HepG2 (cell line): ENCODE measurements around the gene OPA3. TPM values are rescaled to one million over a fixed set of nuclear protein-coding genes. Genes with fewer than 3 reads are reported as not detected.

Experiments
- ATAC-seq: fragments of 200-7000 bp; cut with Tn5 transposase; 3 replicates; pipeline ENCODE4 v1.9.1; 2020; ENCODE audit warnings: mild to moderate bottlenecking, moderate library complexity
- BruUV-seq: library from RNA; stranded (reverse); fragments of 400-500 nt; replicated peaks from 2 replicates; lab custom pipeline; 2021; lab: Mats Ljungman, UMichigan
- CTCF ChIA-PET: fragments of 300-600 bp; formaldehyde crosslinking; extraction: SDS; loops from one replicate; lab custom pipeline; 2021; ENCODE audit warnings: low total read pairs, inconsistent platforms, low intra/inter-chr PET ratio; lab: Yijun Ruan, JAX
- POLR2A ChIA-PET: fragments of 350-600 bp; sonication (Branson Sonifier 250); formaldehyde crosslinking; loops from one replicate; lab custom pipeline; 2020; ENCODE audit warnings: antibody characterized with exemption, inconsistent platforms; lab: Yijun Ruan, JAX
- DNase-seq: peaks from one replicate; pipeline ENCODE4 v3.0.0-alpha.2; 2015; ENCODE audit warnings: low spot score
- FAIRE-seq: peaks from 3 replicates; lab custom pipeline; 2011; peaks lifted over from hg19 to GRCh38; lab: Jason Lieb, UNC
- H2AFZ ChIP-seq: one replicate; pipeline ENCODE4 v1.6.1; 2011; ENCODE audit warnings: low read length, inconsistent platforms
- H3K27ac ChIP-seq: fragments of 300-600 bp; 3 replicates; pipeline ENCODE4 v1.8.0; 2011; ENCODE audit warnings: mixed run types, mild to moderate bottlenecking, mixed read lengths, low read length, inconsistent platforms; ENCODE audit not compliant: insufficient read depth; ENCODE audit errors: extremely low read length
- H3K27me3 ChIP-seq, 2 experiments: fragments of 200-600 bp in 1 of 2; 2 replicates in 1 of 2; 3 replicates in 1 of 2; pipeline versions ENCODE4 v1.6.0 to v1.8.0; 2011; ENCODE audit warnings: low read length in 2 of 2, mild to moderate bottlenecking in 2 of 2, moderate library complexity in 2 of 2, inconsistent platforms in 1 of 2; ENCODE audit not compliant: insufficient read depth in 2 of 2, control insufficient read depth in 1 of 2
- H3K36me3 ChIP-seq, 2 experiments: fragments of 200-600 bp in 1 of 2; replicated peaks in 1 of 2; 2 replicates in 1 of 2; 3 replicates in 1 of 2; pipeline versions ENCODE4 v1.5.1 to v1.8.0; 2011; ENCODE audit warnings: low read length in 2 of 2, inconsistent platforms in 1 of 2; ENCODE audit not compliant: insufficient read depth in 2 of 2, control insufficient read depth in 1 of 2
- H3K4me1 ChIP-seq: 2 replicates; pipeline ENCODE4 v1.5.1; 2012; ENCODE audit warnings: low read length, inconsistent platforms; ENCODE audit not compliant: insufficient read depth
- H3K4me2 ChIP-seq: 2 replicates; pipeline ENCODE4 v1.6.0; 2011; ENCODE audit warnings: low read depth, low read length, inconsistent platforms
- H3K4me3 ChIP-seq, 3 experiments: fragments of 200-600 bp in 1 of 3; sonication (generic), shearing (Covaris generic) in 1 of 3; replicated peaks in 1 of 3; 2 replicates each; pipeline ENCODE4 v1.5.1; 2011 to 2016; ENCODE audit warnings: low read length in 3 of 3, inconsistent platforms in 2 of 3, low read depth in 2 of 3, mild to moderate bottlenecking in 2 of 3, control low read depth in 1 of 3, mixed read lengths in 1 of 3; ENCODE audit not compliant: insufficient read depth in 1 of 3
- H3K79me2 ChIP-seq: one replicate; pipeline ENCODE4 v1.6.1; 2011; ENCODE audit warnings: low read length, inconsistent platforms; ENCODE audit not compliant: insufficient read depth
- H3K9ac ChIP-seq: 2 replicates; pipeline ENCODE4 v1.6.0; 2011; ENCODE audit warnings: mild to moderate bottlenecking, low read depth, low read length, inconsistent platforms; ENCODE audit not compliant: insufficient read depth
- H3K9me3 ChIP-seq: 2 replicates; pipeline ENCODE4 v1.5.1; 2012; ENCODE audit warnings: mild to moderate bottlenecking, low read length
- H4K20me1 ChIP-seq: 2 replicates; pipeline ENCODE4 v1.6.0; 2011; ENCODE audit warnings: inconsistent platforms, mild to moderate bottlenecking, low read length, moderate library complexity; ENCODE audit not compliant: insufficient read depth
- CBFB ChIP-seq: sonication (generic); formaldehyde crosslinking; IDR thresholded peaks from 2 replicates; pipeline ENCODE4 v1.4.0; 2020; ENCODE audit warnings: missing genetic modification reagents
- HNRNPLL ChIP-seq: fragments of 200-400 bp; formaldehyde crosslinking; IDR thresholded peaks from 2 replicates; pipeline ENCODE4 v1.6.1; 2017; ENCODE audit warnings: mild to moderate bottlenecking, low read depth, low read length; ENCODE audit not compliant: poor library complexity, severe bottlenecking
- MTA1 ChIP-seq: sonication (generic); formaldehyde crosslinking; IDR thresholded peaks from 2 replicates; pipeline ENCODE4 v1.4.0; 2020; ENCODE audit warnings: missing genetic modification reagents, mild to moderate bottlenecking, borderline replicate concordance
- PHB2 ChIP-seq: fragments of 450-650 bp; IDR thresholded peaks from 2 replicates; pipeline ENCODE4 v1.6.1; 2018; ENCODE audit not compliant: partially characterized antibody
- SP5 ChIP-seq: IDR thresholded peaks from 2 replicates; pipeline ENCODE4 v1.6.1; 2016; ENCODE audit warnings: low read depth, borderline replicate concordance
- TEAD2 ChIP-seq: sonication (generic); formaldehyde crosslinking; IDR thresholded peaks from 2 replicates; pipeline ENCODE4 v1.9.0; 2021; ENCODE audit warnings: missing genetic modification reagents
- TOPORS ChIP-seq: sonication (generic); formaldehyde crosslinking; IDR thresholded peaks from 2 replicates; pipeline ENCODE4 v1.8.0; 2023; ENCODE audit warnings: mild to moderate bottlenecking, missing genetic modification reagents
- ZNF709 ChIP-seq: sonication (generic); formaldehyde crosslinking; IDR thresholded peaks from 2 replicates; pipeline ENCODE4 v1.5.0; 2020; ENCODE audit warnings: mild to moderate bottlenecking, missing genetic modification reagents
- ZNF775 ChIP-seq: sonication (generic); formaldehyde crosslinking; IDR thresholded peaks from 2 replicates; pipeline ENCODE4 v1.4.0; 2020; ENCODE audit warnings: missing genetic modification reagents, mild to moderate bottlenecking, moderate library complexity, borderline replicate concordance
- ZNF777 ChIP-seq: sonication (generic); formaldehyde crosslinking; IDR thresholded peaks from 2 replicates; pipeline ENCODE4 v1.4.0; 2020; ENCODE audit warnings: missing genetic modification reagents
- WGBS: methylation state at CpG from one replicate; pipeline ENCODE4 v1.1.6; 2017; ENCODE audit warnings: low lambda C conversion rate; 5-methylcytosine and 5-hydroxymethylcytosine counted together
- in situ Hi-C: cut with HindIII; loops from 2 replicates; pipeline ENCODE4 v1.10.0; 2017; ENCODE audit warnings: low pct_unique_long_range_greater_than_20kb; ENCODE audit not compliant: extremely low pct_ligation_motif_present
- intact Hi-C: fragments of 100-400 bp; cut with micrococcal nuclease; formaldehyde crosslinking; loops from one replicate; pipeline ENCODE4 v1.10.0; 2022; ENCODE audit not compliant: unreplicated experiment
- polyA plus RNA-seq, 8 experiments: library from polyadenylated mRNA; depleted of rRNA in 3 of 8; stranded (reverse) in 7 of 8; unstranded in 1 of 8; fragments of >200 nt; fragmentation: Illumina TruSeq in 4 of 8; extraction: Trizol in 4 of 8; gene quantifications; 2 replicates each; pipeline versions ENCODE4 v1.2.1 to v1.2.3, GENCODE V29; 2011 to 2016; ENCODE audit warnings: low read depth in 4 of 8, missing spikeins in 1 of 8, mixed read lengths in 1 of 8; ENCODE audit not compliant: insufficient read depth in 1 of 8
- total RNA-seq, 5 experiments: library from RNA; depleted of rRNA; stranded (reverse); fragments of >200 nt; fragmentation: Illumina TruSeq; extraction: Trizol; gene quantifications; 2 replicates each; pipeline ENCODE4 v1.2.3, GENCODE V29; 2016; ENCODE audit warnings: low read depth in 1 of 5
- TF ChIP-seq, protein P1 (sequence below): sonication (generic); formaldehyde crosslinking; IDR thresholded peaks from 2 replicates; pipeline ENCODE4 v1.4.0; 2020; ENCODE audit warnings: low read depth, mild to moderate bottlenecking, missing genetic modification reagents
- TF ChIP-seq, protein P2 (sequence below): IDR thresholded peaks from 2 replicates; pipeline ENCODE4 v1.6.1; 2016; ENCODE audit warnings: missing compliant biosample characterization, missing genetic modification reagents, borderline replicate concordance
- TF ChIP-seq, protein P3 (sequence below): IDR thresholded peaks from 2 replicates; pipeline ENCODE4 v1.6.1; 2012; ENCODE audit warnings: inconsistent platforms
- TF ChIP-seq, protein P4 (sequence below): sonication (generic); formaldehyde crosslinking; IDR thresholded peaks from 2 replicates; pipeline ENCODE4 v1.5.0; 2020; ENCODE audit warnings: mild to moderate bottlenecking, missing genetic modification reagents, moderate library complexity

OPA3 gene
- total and polyA plus RNA-seq, 2 of the 13 experiments (the other 11 are each of a cell fraction or from before 2014, with no cell fraction given), result 8.3 to 17.7 TPM

DNA sequence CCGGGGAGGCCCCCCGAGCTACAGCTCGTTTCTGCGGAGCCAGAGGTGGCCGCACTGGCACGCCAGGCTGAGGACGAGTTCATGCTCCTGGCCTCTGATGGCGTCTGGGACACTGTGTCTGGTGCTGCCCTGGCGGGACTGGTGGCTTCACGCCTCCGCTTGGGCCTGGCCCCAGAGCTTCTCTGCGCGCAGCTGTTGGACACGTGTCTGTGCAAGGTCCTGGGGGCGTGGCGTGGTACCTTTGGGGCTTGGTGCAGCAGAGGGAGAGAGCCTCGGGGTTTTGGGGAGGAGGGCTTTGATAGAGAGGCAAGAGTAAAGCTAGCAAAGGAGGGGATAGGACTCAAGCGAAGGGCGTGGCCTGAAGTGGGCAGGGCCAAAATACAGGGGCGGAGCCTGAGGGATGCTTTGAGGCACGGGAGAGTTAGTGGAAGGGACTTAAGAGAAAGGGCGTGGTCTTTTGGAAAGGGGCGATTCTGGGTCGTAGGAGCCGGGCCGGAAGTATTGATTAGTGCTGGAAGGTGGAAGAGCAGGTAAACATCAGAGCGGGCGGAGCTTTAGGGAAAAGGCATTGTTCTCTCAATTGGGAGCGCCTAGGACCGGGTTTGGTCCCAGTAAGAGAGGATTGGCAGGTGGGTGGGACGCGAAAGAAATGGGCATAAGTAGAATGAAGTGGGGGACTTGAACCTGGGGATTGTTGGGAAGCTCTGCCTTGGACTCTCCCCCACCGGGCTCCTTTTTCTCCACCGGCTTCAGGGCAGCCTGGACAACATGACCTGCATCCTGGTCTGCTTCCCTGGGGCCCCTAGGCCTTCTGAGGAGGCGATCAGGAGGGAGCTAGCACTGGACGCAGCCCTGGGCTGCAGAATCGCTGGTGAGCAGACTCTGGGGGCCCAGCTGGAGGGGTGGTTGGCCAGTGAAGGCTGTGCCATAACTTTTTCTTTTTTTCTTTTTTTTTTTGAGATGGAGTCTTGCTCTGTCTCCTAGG is 85.1 kb downstream of the OPA3 start (continued):
- TF ChIP-seq, protein P1, sequence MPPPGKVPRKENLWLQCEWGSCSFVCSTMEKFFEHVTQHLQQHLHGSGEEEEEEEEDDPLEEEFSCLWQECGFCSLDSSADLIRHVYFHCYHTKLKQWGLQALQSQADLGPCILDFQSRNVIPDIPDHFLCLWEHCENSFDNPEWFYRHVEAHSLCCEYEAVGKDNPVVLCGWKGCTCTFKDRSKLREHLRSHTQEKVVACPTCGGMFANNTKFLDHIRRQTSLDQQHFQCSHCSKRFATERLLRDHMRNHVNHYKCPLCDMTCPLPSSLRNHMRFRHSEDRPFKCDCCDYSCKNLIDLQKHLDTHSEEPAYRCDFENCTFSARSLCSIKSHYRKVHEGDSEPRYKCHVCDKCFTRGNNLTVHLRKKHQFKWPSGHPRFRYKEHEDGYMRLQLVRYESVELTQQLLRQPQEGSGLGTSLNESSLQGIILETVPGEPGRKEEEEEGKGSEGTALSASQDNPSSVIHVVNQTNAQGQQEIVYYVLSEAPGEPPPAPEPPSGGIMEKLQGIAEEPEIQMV (CRISPR knock-in tag), result peak; percentile 38; the same call in 1 of the 2 replicates
- TF ChIP-seq ZNF709 (CRISPR knock-in tag), result no peak
- TF ChIP-seq, protein P2, sequence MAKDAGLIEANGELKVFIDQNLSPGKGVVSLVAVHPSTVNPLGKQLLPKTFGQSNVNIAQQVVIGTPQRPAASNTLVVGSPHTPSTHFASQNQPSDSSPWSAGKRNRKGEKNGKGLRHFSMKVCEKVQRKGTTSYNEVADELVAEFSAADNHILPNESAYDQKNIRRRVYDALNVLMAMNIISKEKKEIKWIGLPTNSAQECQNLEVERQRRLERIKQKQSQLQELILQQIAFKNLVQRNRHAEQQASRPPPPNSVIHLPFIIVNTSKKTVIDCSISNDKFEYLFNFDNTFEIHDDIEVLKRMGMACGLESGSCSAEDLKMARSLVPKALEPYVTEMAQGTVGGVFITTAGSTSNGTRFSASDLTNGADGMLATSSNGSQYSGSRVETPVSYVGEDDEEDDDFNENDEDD, result peak; percentile 70; the same call in 1 of the 2 replicates
- TF ChIP-seq, protein P3, sequence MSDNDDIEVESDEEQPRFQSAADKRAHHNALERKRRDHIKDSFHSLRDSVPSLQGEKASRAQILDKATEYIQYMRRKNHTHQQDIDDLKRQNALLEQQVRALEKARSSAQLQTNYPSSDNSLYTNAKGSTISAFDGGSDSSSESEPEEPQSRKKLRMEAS, result peak; percentile 85
- TF ChIP-seq, all 625 proteins: peak for 18

DNA sequence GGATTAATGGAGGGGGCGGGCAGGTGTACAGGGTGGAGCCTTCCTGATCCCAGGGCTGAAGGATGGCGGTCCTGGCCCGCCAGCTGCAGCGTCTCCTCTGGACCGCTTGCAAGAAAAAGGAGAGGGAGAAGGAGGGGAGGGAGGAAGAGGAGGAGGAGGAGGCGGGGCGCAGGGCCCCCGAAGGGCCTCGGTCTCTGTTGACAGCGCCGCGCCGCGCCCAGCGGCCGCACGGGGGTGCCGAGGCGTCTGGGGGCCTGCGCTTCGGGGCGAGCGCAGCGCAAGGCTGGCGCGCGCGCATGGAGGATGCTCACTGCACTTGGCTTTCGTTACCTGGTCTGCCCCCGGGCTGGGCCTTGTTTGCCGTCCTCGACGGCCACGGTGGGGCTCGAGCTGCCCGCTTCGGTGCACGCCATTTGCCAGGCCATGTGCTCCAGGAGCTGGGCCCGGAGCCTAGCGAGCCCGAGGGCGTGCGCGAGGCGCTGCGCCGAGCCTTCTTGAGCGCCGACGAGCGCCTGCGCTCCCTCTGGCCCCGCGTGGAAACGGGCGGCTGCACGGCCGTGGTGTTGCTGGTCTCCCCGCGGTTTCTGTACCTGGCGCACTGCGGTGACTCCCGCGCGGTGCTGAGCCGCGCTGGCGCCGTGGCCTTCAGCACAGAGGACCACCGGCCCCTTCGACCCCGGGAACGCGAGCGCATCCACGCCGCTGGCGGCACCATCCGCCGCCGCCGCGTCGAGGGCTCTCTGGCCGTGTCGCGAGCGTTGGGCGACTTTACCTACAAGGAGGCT is 86.0 kb downstream of the OPA3 start, which contains the start of gene PPM1N:
Gene PPM1N (plus strand): TSS at position 33 of the 785 bp plus-strand sequence. CDS start 30 bp downstream, at position 63.
- Histone ChIP-seq H3K4me3 (peak within 1 kb of the TSS; percentile 60 to 74 (median 64)), H3K36me3 (no peaks in the 10 kb centered on the region), H3K79me2 (no peaks in the 10 kb centered on the region), H3K4me2 (peak within 1 kb of the TSS; percentile 94), H3K4me1 (peaks cover 44% of the 10 kb centered on the region), H3K9me3 (no peaks in the 10 kb centered on the region), H4K20me1 (no peaks in the 10 kb centered on the region), H3K9ac (peak within 1 kb of the TSS; percentile 54; the same call in 1 of the 2 replicates), H2AFZ (peak within 1 kb of the TSS; percentile 6), H3K27me3 (no peaks in the 10 kb centered on the region; a peak in 1 of 5 replicates), H3K27ac (no peak within 1 kb of the TSS)
- intact Hi-C loops (loop anchor here (5.0 kb wide), 1 partner anchor 144 kb away; no protein-coding TSS in a partner anchor), in situ Hi-C loops (no loop called here)
- POLR2A ChIA-PET, result interaction anchor here (1.2 kb wide), 1 partner anchor 31 kb away, joined by 4 read pairs; the partner anchor contains the start of gene FOSB
- DNase-seq, result no peak
- peak; percentile 54 for ATAC-seq
- WGBS, result 66% methylated on average over 65 of the region's 89 CpGs
- CTCF ChIA-PET, result no interaction called here
- BruUV-seq, result no TSS peak
- no peak for FAIRE-seq
- TF ChIP-seq CBFB (CRISPR knock-in tag), result no peak
- TF ChIP-seq ZNF777, result peak; percentile 75
- TF ChIP-seq, protein P4, sequence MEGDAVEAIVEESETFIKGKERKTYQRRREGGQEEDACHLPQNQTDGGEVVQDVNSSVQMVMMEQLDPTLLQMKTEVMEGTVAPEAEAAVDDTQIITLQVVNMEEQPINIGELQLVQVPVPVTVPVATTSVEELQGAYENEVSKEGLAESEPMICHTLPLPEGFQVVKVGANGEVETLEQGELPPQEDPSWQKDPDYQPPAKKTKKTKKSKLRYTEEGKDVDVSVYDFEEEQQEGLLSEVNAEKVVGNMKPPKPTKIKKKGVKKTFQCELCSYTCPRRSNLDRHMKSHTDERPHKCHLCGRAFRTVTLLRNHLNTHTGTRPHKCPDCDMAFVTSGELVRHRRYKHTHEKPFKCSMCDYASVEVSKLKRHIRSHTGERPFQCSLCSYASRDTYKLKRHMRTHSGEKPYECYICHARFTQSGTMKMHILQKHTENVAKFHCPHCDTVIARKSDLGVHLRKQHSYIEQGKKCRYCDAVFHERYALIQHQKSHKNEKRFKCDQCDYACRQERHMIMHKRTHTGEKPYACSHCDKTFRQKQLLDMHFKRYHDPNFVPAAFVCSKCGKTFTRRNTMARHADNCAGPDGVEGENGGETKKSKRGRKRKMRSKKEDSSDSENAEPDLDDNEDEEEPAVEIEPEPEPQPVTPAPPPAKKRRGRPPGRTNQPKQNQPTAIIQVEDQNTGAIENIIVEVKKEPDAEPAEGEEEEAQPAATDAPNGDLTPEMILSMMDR, result peak; percentile 38; the same call in 1 of the 2 replicates
- peak; percentile 5; the same call in 1 of the 2 replicates for TF ChIP-seq MTA1 (CRISPR knock-in tag)
- no peak for TF ChIP-seq ZNF775 (CRISPR knock-in tag)
- TF ChIP-seq TEAD2 (CRISPR knock-in tag), result no peak
- TF ChIP-seq HNRNPLL, result peak; percentile 31
- no peak for TF ChIP-seq TOPORS (CRISPR knock-in tag)
- TF ChIP-seq SP5 (CRISPR knock-in tag), result peak; percentile 59
- no peak for TF ChIP-seq PHB2
